Endothelial cell of umbilical vein (primary cell): Measurements from ENCODE around the gene PHF12.

Source experiments
- EZH2 ChIP-seq: IDR thresholded peaks from 2 replicates; pipeline ENCODE4 v1.6.1; 2012; ENCODE audit warnings: borderline replicate concordance, low read depth, mild to moderate bottlenecking, moderate library complexity, low read length, inconsistent platforms; ENCODE audit not compliant: severe bottlenecking
- POLR2AphosphoS5 ChIP-seq: IDR thresholded peaks from 2 replicates; pipeline ENCODE4 v1.6.1; 2012; ENCODE audit warnings: low read depth, mild to moderate bottlenecking, control low read depth, low read length, moderate library complexity; ENCODE audit not compliant: insufficient read depth
- TF ChIP-seq, protein P1 (sequence below), 2 donors: IDR thresholded peaks; 1 replicate in 1 of 2; 2 replicates in 1 of 2; pipeline ENCODE4 v1.5.1; 2011; ENCODE audit warnings: low read length in 2 of 2, mild to moderate bottlenecking in 2 of 2, moderate library complexity in 2 of 2, control low read depth in 1 of 2, inconsistent platforms in 1 of 2, low read depth in 1 of 2; ENCODE audit not compliant: insufficient read depth in 1 of 2; ENCODE audit errors: extremely low read depth in 1 of 2
- TF ChIP-seq, protein P2 (sequence below): IDR thresholded peaks from 2 replicates; pipeline ENCODE4 v1.6.1; 2011; ENCODE audit not compliant: insufficient read depth, insufficient read length

DNA sequence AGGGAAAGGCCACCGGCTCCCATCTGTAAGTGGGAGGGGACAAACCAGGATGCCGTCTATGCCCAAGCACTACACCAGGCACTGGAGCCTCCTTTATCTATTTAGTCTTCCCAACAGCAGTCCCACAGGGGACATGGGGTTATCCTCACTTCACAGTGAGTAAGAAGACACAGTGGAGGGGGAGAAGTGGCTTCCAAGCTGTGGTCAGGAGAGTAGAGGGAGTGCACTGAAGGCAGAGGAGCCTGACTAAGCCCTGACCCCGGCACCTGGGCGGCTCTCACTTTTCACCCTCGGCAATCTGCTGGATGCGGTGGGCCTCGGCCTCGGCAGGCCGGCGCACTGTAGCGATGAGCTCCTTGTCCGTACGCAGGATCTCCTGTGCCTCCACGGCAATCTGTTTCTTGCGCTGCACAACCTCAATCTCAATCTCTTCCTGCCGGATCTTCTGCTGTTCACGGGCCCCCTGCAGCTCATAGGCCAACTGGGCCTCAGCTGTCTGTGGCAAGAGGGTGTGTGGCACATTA is 69.7 kb downstream of the PHF12 start:
- TF ChIP-seq, protein P1, sequence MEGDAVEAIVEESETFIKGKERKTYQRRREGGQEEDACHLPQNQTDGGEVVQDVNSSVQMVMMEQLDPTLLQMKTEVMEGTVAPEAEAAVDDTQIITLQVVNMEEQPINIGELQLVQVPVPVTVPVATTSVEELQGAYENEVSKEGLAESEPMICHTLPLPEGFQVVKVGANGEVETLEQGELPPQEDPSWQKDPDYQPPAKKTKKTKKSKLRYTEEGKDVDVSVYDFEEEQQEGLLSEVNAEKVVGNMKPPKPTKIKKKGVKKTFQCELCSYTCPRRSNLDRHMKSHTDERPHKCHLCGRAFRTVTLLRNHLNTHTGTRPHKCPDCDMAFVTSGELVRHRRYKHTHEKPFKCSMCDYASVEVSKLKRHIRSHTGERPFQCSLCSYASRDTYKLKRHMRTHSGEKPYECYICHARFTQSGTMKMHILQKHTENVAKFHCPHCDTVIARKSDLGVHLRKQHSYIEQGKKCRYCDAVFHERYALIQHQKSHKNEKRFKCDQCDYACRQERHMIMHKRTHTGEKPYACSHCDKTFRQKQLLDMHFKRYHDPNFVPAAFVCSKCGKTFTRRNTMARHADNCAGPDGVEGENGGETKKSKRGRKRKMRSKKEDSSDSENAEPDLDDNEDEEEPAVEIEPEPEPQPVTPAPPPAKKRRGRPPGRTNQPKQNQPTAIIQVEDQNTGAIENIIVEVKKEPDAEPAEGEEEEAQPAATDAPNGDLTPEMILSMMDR (IDR thresholded peaks at IDR 0.05; ENCODE audit: extremely low read depth in 1 of 2, insufficient read depth in 1 of 2, low read depth in 1 of 2, low read length in 2 of 2): no peak
- TF ChIP-seq POLR2AphosphoS5: no peak
- TF ChIP-seq EZH2: no peak
- TF ChIP-seq, protein P2, sequence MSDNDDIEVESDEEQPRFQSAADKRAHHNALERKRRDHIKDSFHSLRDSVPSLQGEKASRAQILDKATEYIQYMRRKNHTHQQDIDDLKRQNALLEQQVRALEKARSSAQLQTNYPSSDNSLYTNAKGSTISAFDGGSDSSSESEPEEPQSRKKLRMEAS: no peak
